ENCODE measurements around the gene CUX1. TPM values are rescaled to one million over a fixed set of nuclear protein-coding genes. Genes with fewer than 3 reads are reported as not detected.
"Not testable (repeated sequence)": the region's sequence is repeated elsewhere in the genome, so short reads cannot be mapped to it uniquely, and the experiment has no call there.

CUX1 gene
- total and polyA plus RNA-seq, 2 donors (not counting 1 experiment from before 2014, with no cell fraction given) = 22.7 to 38.1 TPM

- Histone ChIP-seq H3K27me3 (ENCODE audit: control insufficient read depth, insufficient read depth, low read length) (no peaks in the 10 kb centered on the region), H3K27ac (ENCODE audit: insufficient read depth, low read length) (no peak overlapping the region), H2AFZ (ENCODE audit: low read length) (no peak overlapping the region), H3K4me2 (ENCODE audit: extremely low read depth, insufficient read depth, low read length) (no peak overlapping the region), H3K79me2 (ENCODE audit: control insufficient read depth, insufficient read depth, low read length) (peaks cover 31% of the 10 kb centered on the region), H3K4me1 (ENCODE audit: control insufficient read depth, extremely low read depth, insufficient read depth, low read length) (no peaks in the 10 kb centered on the region), H3K9me3 (ENCODE audit: control insufficient read depth, insufficient read depth, low read depth, low read length) (no peaks in the 10 kb centered on the region), H4K20me1 (ENCODE audit: control insufficient read depth, extremely low read depth, insufficient read depth, low read length) (no peaks in the 10 kb centered on the region), H3K9ac (ENCODE audit: insufficient read depth, low read length) (no peak overlapping the region), H3K36me3 (ENCODE audit: control insufficient read depth, insufficient read depth, low read length) (no peaks in the 10 kb centered on the region), H3K4me3 (replicated peaks in 1 of 4; ENCODE audit: control extremely low read depth in 1 of 4, insufficient read depth in 1 of 4, low read depth in 3 of 4, low read length in 4 of 4) (no peak overlapping the region)
- TF ChIP-seq CTCF (conservative IDR thresholded peaks at IDR 0.05 in 1 of 2, IDR thresholded peaks at IDR 0.05 in 1 of 2; ENCODE audit: low read depth in 1 of 2, low read length in 2 of 2) = no peak
- no peak for TF ChIP-seq EZH2 (IDR thresholded peaks at IDR 0.05; ENCODE audit: low read length, missing control alignments)
- no peak for DNase-seq (ENCODE audit: low read depth in 2 of 2)
These were observed 12.4 kb downstream of the CUX1 start for GRCh38 chr7:101829821-101830220.

GRCh38 chr7:101831396-101831795 is 14.0 kb downstream of the CUX1 start:
- H3K9ac ChIP-seq (ENCODE audit: insufficient read depth, low read length); H3K4me3 ChIP-seq (replicated peaks in 1 of 4; ENCODE audit: control extremely low read depth in 1 of 4, insufficient read depth in 1 of 4, low read depth in 3 of 4, low read length in 4 of 4); H4K20me1 ChIP-seq (ENCODE audit: control insufficient read depth, extremely low read depth, insufficient read depth, low read length); H3K36me3 ChIP-seq (ENCODE audit: control insufficient read depth, insufficient read depth, low read length); H3K9me3 ChIP-seq (ENCODE audit: control insufficient read depth, insufficient read depth, low read depth, low read length); H3K27ac ChIP-seq (ENCODE audit: insufficient read depth, low read length); H3K4me1 ChIP-seq (ENCODE audit: control insufficient read depth, extremely low read depth, insufficient read depth, low read length); H3K4me2 ChIP-seq (ENCODE audit: extremely low read depth, insufficient read depth, low read length); H2AFZ ChIP-seq (ENCODE audit: low read length); DNase-seq (ENCODE audit: low read depth in 2 of 2); H3K27me3 ChIP-seq (ENCODE audit: control insufficient read depth, insufficient read depth, low read length): not testable (repeated sequence)
- H3K79me2 ChIP-seq (ENCODE audit: control insufficient read depth, insufficient read depth, low read length) = peaks cover 28% of the 10 kb centered on the region

GRCh38 chr7:101832205-101832631 is 14.8 kb downstream of the CUX1 start:
- H3K4me3 ChIP-seq (replicated peaks in 1 of 4; ENCODE audit: control extremely low read depth in 1 of 4, insufficient read depth in 1 of 4, low read depth in 3 of 4, low read length in 4 of 4) = no peak overlapping the region
- H3K79me2 ChIP-seq (ENCODE audit: control insufficient read depth, insufficient read depth, low read length) = peaks cover 31% of the 10 kb centered on the region
- no peak overlapping the region for H3K9ac ChIP-seq (ENCODE audit: insufficient read depth, low read length)
- H4K20me1 ChIP-seq (ENCODE audit: control insufficient read depth, extremely low read depth, insufficient read depth, low read length) = no peaks in the 10 kb centered on the region
- TF ChIP-seq CTCF (conservative IDR thresholded peaks at IDR 0.05 in 1 of 2, IDR thresholded peaks at IDR 0.05 in 1 of 2; ENCODE audit: low read depth in 1 of 2, low read length in 2 of 2) (no peak), EZH2 (IDR thresholded peaks at IDR 0.05; ENCODE audit: low read length, missing control alignments) (no peak)
- H3K4me1 ChIP-seq (ENCODE audit: control insufficient read depth, extremely low read depth, insufficient read depth, low read length) = no peaks in the 10 kb centered on the region
- DNase-seq (ENCODE audit: low read depth in 2 of 2) = no peak
- no peaks in the 10 kb centered on the region for H3K36me3 ChIP-seq (ENCODE audit: control insufficient read depth, insufficient read depth, low read length)
- no peak overlapping the region for H2AFZ ChIP-seq (ENCODE audit: low read length)
- H3K4me2 ChIP-seq (ENCODE audit: extremely low read depth, insufficient read depth, low read length) = no peak overlapping the region
- no peak overlapping the region for H3K27ac ChIP-seq (ENCODE audit: insufficient read depth, low read length)
- H3K27me3 ChIP-seq (ENCODE audit: control insufficient read depth, insufficient read depth, low read length) = no peaks in the 10 kb centered on the region
- H3K9me3 ChIP-seq (ENCODE audit: control insufficient read depth, insufficient read depth, low read depth, low read length) = no peaks in the 10 kb centered on the region

Data from fibroblast of lung (primary cell).